Stimulated activated effector memory CD8-positive, alpha-beta T cell treated with anti-CD3 and anti-CD28 coated beads, Interleukin-12 subunit alpha, Interleukin-12 subunit beta, amount 100 ng/mL, for 72 hours (primary cell): ENCODE data around the gene GPR17.
A peak's percentile ranks its signal among the peaks of the same experiment; 100 is the strongest.

Source experiments
- ATAC-seq: fragments of 150-1000 bp; cut with Tn5 transposase; 2 replicates; pipeline ENCODE4 v1.10.0; 2021
- DNase-seq, 2 donors: peaks; one replicate each; pipeline ENCODE4 v3.0.0; 2021 to 2022; ENCODE audit warnings: low spot score in 2 of 2
- H3K27ac Mint-ChIP-seq: one replicate; pipeline ENCODE4 v1.8.0; 2022; ENCODE audit warnings: mild to moderate bottlenecking, mixed read lengths
- H3K36me3 Mint-ChIP-seq: one replicate; pipeline ENCODE4 v1.8.0; 2022; ENCODE audit warnings: mild to moderate bottlenecking, mixed read lengths
- H3K4me1 Mint-ChIP-seq: one replicate; pipeline ENCODE4 v1.8.0; 2022; ENCODE audit warnings: mixed read lengths
- H3K4me3 Mint-ChIP-seq: one replicate; pipeline ENCODE4 v1.8.0; 2022; ENCODE audit warnings: mild to moderate bottlenecking, mixed read lengths
- H3K9me3 Mint-ChIP-seq: one replicate; pipeline ENCODE4 v1.8.0; 2022; ENCODE audit warnings: mixed read lengths

GPR17 gene

GRCh38 chr2:127674241-127675209 is 28.6 kb downstream of the GPR17 start:
- H3K9me3 Mint-ChIP-seq: no peaks in the 10 kb centered on the region
- no peak overlapping the region for H3K27ac Mint-ChIP-seq
- ATAC-seq (peak; percentile 41), DNase-seq (no peak)
- H3K4me1 Mint-ChIP-seq: peaks cover 11% of the 10 kb centered on the region
- peak overlapping the region; percentile 68 for H3K4me3 Mint-ChIP-seq
- H3K36me3 Mint-ChIP-seq: no peaks in the 10 kb centered on the region

GRCh38 chr2:127675331-127676261 is 29.6 kb downstream of the GPR17 start, which contains the start of gene LIMS2:
LIMS2 (minus strand) TSS chr2:127675530; CDS start chr2:127675024, 506 bp downstream.
- no peak for ATAC-seq
- Mint-ChIP-seq H3K9me3 (no peaks in the 10 kb centered on the region), H3K36me3 (no peaks in the 10 kb centered on the region), H3K27ac (no peak within 1 kb of the TSS), H3K4me3 (peak within 1 kb of the TSS; percentile 68), H3K4me1 (peaks cover 11% of the 10 kb centered on the region)
- no peak for DNase-seq

- no peaks in the 10 kb centered on the region for H3K36me3 Mint-ChIP-seq
- ATAC-seq (no peak), DNase-seq (no peak)
- no peaks in the 10 kb centered on the region for H3K9me3 Mint-ChIP-seq
- no peak overlapping the region for H3K4me3 Mint-ChIP-seq
- H3K4me1 Mint-ChIP-seq: peaks cover 13% of the 10 kb centered on the region
- H3K27ac Mint-ChIP-seq: no peak overlapping the region
These were observed 31.0 kb downstream of the GPR17 start for GRCh38 chr2:127676906-127677305.

GRCh38 chr2:127678531-127678930 is 32.6 kb downstream of the GPR17 start:
- H3K27ac Mint-ChIP-seq: no peak overlapping the region
- H3K36me3 Mint-ChIP-seq: no peaks in the 10 kb centered on the region
- no peak overlapping the region for H3K4me3 Mint-ChIP-seq
- DNase-seq (no peak), ATAC-seq (no peak)
- peaks cover 16% of the 10 kb centered on the region for H3K4me1 Mint-ChIP-seq
- H3K9me3 Mint-ChIP-seq: no peaks in the 10 kb centered on the region

GRCh38 chr2:127678991-127679390 is 33.0 kb downstream of the GPR17 start:
- no peak overlapping the region for H3K27ac Mint-ChIP-seq
- no peaks in the 10 kb centered on the region for H3K36me3 Mint-ChIP-seq
- no peak overlapping the region for H3K4me3 Mint-ChIP-seq
- no peaks in the 10 kb centered on the region for H3K9me3 Mint-ChIP-seq
- peaks cover 12% of the 10 kb centered on the region for H3K4me1 Mint-ChIP-seq
- no peak for DNase-seq
- ATAC-seq: no peak

- H3K4me3 Mint-ChIP-seq: no peak overlapping the region
- no peaks in the 10 kb centered on the region for H3K36me3 Mint-ChIP-seq
- H3K27ac Mint-ChIP-seq: no peak overlapping the region
- ATAC-seq (no peak), DNase-seq (no peak)
- H3K4me1 Mint-ChIP-seq: peaks cover 6% of the 10 kb centered on the region
- H3K9me3 Mint-ChIP-seq: no peaks in the 10 kb centered on the region
These were observed 33.9 kb downstream of the GPR17 start for GRCh38 chr2:127679680-127680361.

- no peak for DNase-seq
- Mint-ChIP-seq H3K4me1 (peaks cover 6% of the 10 kb centered on the region), H3K27ac (no peak overlapping the region), H3K36me3 (no peaks in the 10 kb centered on the region), H3K9me3 (no peaks in the 10 kb centered on the region), H3K4me3 (no peak overlapping the region)
- no peak for ATAC-seq
These were observed 34.8 kb downstream of the GPR17 start for GRCh38 chr2:127680706-127681287.

GRCh38 chr2:127681288-127681804 is 35.4 kb downstream of the GPR17 start:
- Mint-ChIP-seq H3K36me3 (no peaks in the 10 kb centered on the region), H3K4me1 (peaks cover 6% of the 10 kb centered on the region), H3K9me3 (no peaks in the 10 kb centered on the region), H3K4me3 (no peak overlapping the region), H3K27ac (no peak overlapping the region)
- no peak for DNase-seq
- ATAC-seq: no peak

GRCh38 chr2:127681976-127682857 is 36.3 kb downstream of the GPR17 start:
- no peak overlapping the region for H3K4me3 Mint-ChIP-seq
- H3K4me1 Mint-ChIP-seq: peaks cover 6% of the 10 kb centered on the region
- H3K36me3 Mint-ChIP-seq: no peaks in the 10 kb centered on the region
- ATAC-seq: no peak
- DNase-seq: no peak
- H3K9me3 Mint-ChIP-seq: no peaks in the 10 kb centered on the region
- H3K27ac Mint-ChIP-seq: no peak overlapping the region

GRCh38 chr2:127683056-127683455 is 37.1 kb downstream of the GPR17 start:
- ATAC-seq: no peak
- Mint-ChIP-seq H3K9me3 (no peaks in the 10 kb centered on the region), H3K4me1 (peaks cover 6% of the 10 kb centered on the region), H3K36me3 (no peaks in the 10 kb centered on the region), H3K27ac (no peak overlapping the region), H3K4me3 (no peak overlapping the region)
- DNase-seq: no peak

- DNase-seq (no peak), ATAC-seq (no peak)
- Mint-ChIP-seq H3K4me3 (no peak overlapping the region), H3K27ac (no peak overlapping the region), H3K4me1 (peaks cover 6% of the 10 kb centered on the region), H3K9me3 (no peaks in the 10 kb centered on the region), H3K36me3 (no peaks in the 10 kb centered on the region)
These were observed 37.8 kb downstream of the GPR17 start for GRCh38 chr2:127683757-127684156.

- Mint-ChIP-seq H3K27ac (no peak overlapping the region), H3K4me3 (no peak overlapping the region), H3K9me3 (no peaks in the 10 kb centered on the region), H3K36me3 (no peaks in the 10 kb centered on the region), H3K4me1 (peaks cover 6% of the 10 kb centered on the region)
- no peak for DNase-seq
- no peak for ATAC-seq
These were observed 39.6 kb downstream of the GPR17 start for GRCh38 chr2:127685410-127686080.

- Mint-ChIP-seq H3K4me3 (no peak overlapping the region), H3K36me3 (no peaks in the 10 kb centered on the region), H3K4me1 (no peaks in the 10 kb centered on the region), H3K9me3 (peaks cover 12% of the 10 kb centered on the region), H3K27ac (no peak overlapping the region)
- no peak for DNase-seq
- no peak for ATAC-seq
These were observed 42.5 kb downstream of the GPR17 start for GRCh38 chr2:127688405-127688804.
